GM20431 (cell line): ENCODE data around the gene XCL2.
"Not testable (repeated sequence)": the region's sequence is repeated elsewhere in the genome, so short reads cannot be mapped to it uniquely, and the experiment has no call there.

Source experiments
- in situ Hi-C: fragments of 300-500 bp; cut with MseI, MboI; formaldehyde crosslinking; loops from one replicate; pipeline ENCODE4 v1.15.0; 2020; ENCODE audit warnings: low sequenced_read_pairs; ENCODE audit not compliant: unreplicated experiment

Gene XCL2

DNA sequence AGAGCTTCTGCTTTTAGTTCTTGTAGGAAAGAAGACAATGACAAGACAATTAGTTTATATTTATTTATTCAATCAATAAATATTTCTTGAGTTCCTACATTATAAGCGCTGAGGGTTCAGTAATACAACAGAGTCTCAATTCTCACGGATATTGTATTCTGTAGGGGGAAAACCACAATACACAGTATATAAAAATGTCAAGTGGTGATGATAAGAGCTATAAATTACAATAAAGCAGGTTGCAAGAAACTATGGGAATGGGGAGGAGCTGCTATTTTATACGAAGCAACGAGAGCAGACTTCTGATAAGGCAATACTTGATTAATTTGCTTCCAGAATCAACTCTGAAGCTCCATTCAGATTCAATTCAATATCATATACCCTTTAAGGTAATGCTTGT, 22.0 kb upstream of the XCL2 start:
- in situ Hi-C loops, result loop anchor here (10.0 kb wide), 1 partner anchor 121 kb away; no protein-coding TSS in a partner anchor

DNA sequence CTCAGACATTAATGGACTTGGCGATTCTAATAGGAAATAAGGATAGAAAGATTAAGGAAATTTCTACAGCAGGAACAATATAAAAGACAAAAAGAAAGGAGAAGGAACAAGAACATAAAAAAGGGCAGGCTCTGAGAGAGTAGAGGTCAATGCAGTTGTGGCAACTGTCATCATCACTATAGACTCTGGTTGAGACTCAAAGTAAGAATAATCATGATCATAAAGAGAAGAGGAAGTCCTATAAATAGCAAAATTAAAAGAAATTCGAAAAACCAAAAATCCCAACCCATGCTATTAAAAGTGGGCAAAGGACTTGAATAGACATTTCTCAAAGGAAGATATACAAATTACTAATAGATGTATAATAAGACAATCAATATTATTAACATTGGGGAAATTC, 18.2 kb upstream of the XCL2 start:
- in situ Hi-C loops, result loop anchor here (10.0 kb wide), 1 partner anchor 117 kb away; no protein-coding TSS in a partner anchor

DNA sequence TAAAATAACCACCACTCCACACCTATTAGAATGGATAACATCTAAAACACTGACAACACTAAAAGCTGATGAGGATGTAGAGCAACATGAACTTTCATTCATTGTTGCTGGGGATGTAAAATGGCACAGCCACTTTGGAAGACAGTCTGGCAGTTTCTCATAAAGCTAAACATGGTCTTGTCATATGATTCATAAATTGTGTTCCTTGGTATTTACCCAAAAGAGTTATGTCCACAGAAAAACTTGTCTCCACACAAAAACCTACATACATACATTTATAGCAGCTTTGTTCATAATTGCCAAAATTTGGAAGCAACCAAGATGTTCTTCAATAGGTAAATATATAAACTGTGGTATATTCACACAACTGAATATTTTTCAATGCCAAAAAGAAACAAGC, 16.6 kb upstream of the XCL2 start:
- in situ Hi-C loops, result loop anchor here (10.0 kb wide), 1 partner anchor 116 kb away; no protein-coding TSS in a partner anchor

DNA sequence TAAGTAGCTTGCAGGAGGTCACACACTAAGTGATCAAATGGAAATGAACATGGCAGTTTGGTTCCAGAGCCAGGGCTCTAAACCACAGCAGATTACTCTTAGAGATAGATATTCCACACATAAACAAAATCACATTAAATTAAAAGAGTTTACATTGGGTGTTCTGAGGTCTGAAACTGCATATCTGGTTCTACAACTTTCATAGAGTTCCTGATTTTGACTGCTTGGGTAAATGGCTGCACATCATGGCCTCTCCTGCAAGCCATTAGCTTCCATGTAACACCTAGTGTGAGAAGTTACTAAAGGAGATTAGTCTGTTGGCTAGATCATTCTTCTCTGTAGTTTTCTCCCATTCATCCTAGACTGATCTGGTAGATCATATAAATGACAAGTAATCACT, 12.8 kb upstream of the XCL2 start:
- in situ Hi-C loops, result no loop called here

DNA sequence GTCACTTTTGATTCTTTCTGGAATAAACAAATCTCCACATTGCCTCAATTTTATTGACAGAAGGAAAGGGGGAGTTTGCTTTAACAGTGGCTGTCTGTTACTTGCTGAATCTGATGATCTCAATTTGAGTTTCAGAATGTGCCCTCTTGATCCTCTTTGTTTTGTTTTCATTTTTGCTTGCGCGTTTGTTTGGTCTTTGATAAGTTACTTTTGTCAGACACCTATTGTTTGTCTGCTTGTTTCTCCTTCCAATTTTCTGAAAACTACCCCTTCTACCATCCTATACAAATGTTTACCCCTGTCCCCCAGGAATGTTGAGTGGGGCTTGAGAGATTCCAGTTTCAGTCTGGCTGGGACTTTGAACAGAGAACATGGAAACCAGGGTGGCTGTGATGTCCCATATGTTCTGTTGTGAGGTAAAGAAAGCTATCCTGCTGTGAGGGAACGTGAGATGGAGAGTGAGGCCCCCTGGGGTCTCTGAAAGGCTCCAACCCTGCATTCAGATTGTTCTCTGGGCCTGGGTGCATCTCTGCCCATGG, 11.8 kb upstream of the XCL2 start:
- in situ Hi-C loops, result no loop called here

DNA sequence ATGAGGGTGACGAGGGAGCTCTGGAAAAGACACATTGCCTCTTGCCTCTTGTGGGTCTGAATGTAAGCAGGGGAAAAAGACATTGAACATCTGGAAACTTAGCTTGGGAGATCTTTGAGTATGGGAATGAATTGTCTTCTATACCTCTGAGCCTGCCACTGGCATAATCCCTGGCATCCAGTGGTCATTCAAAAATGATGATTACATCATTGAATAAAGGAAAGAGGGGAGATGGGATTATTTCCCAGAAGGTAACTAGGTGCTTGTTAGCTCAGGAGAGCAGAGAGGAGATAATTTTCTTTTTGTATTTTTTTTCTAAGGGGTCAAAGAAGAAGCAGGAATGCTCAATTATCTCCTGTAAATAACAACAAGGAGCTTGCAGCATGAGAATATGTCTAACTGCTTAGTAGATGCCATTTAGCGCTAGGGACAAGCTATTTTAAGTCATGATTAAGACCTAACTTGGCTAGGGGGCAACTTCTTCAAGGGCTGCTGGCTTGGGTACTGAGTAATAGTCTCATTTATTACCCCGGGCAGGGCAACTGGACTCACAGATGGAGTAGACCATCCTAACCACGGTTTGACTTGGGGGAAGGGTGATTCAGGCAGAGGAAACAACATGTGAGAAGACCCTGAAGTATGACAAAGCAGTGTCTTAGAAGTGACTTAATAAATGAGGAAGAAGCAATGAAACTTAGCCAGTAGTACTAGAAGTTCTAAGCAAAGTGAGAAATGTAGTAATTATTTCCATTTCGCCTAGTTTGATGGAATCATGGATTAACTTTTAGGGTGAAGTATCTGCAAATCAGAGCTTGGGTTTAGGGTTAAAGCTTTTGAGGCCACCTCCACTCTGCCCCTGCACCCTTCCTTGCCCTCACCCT, 11.0 kb upstream of the XCL2 start:
- in situ Hi-C loops, result no loop called here

DNA sequence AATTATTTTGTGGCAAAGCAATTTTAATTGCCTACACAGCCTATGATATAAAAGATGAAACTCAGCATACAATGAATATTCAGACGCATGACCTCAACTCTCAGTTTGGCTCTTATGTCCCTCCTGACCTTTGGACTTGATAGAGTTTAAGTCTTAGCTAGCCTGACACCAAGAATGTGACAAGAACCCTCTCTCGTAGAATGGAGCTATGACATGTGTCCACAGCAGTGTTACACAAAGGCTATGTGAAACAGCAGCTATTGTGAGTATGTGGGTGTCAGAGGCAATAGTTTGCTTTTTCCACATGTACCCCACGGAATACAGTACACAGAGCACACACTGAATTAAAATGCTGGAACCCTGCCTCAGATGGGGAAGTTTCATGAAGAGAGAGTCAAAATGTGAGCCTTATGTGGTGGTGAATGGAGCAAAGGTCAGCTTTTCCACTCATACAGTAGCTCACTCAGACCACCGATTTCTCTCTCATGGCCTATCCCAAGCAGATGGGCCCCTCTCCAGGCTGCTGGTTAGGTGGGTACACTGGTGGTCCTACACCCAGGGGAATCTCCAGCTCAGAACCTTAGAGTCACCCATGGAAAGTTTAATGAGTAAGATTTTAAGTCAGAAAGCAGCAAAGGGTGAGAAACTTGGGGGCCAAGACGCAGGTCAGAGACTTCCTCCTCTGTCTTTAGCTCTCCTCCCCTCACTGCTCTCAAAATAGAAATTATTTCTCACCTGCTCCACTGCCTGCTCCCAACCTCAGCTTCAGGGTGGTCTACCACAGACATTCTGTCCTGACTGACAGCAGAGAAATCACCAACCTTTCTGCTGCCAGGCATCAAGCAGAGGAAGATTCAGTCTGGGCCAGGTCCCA, 10.1 kb upstream of the XCL2 start:
- in situ Hi-C loops, result no loop called here

DNA sequence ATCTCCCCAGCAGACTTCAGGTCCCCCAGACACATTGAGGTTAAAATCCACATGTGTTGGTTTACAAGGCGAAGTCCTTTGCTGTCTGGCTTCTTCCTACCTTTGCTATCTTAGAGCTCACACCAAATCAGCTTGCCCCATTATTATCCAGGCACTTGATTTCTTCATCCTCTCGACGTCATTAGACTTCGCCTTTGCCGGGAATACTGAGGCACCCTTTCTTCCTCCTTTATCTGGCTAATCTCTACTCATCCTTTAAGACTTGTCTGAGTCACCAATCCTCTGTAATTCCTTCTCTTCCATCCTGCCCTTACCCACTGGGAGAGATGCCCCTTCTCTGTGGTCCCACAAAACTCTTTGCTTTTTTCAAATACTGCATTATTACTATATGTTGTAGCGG, 9.2 kb upstream of the XCL2 start:
- in situ Hi-C loops, result no loop called here

DNA sequence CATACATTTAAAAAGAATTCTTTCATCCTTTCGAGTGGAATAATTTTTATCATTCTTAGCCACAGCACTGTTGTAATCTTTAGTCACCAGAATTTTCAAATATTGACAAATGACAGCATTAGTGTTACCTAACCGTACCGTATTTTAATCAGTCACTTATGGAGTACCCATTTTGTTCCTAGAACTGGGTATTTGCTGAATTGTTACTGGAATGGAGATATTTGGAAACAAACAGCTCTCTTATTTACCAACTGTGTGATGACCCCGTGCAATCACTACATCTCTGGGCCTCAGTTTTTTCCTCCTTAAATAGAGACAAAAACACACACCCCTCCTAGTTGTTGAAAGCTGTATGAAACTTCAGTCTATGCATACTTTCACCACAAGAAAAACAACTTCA, 7.9 kb upstream of the XCL2 start:
- in situ Hi-C loops, result no loop called here

DNA sequence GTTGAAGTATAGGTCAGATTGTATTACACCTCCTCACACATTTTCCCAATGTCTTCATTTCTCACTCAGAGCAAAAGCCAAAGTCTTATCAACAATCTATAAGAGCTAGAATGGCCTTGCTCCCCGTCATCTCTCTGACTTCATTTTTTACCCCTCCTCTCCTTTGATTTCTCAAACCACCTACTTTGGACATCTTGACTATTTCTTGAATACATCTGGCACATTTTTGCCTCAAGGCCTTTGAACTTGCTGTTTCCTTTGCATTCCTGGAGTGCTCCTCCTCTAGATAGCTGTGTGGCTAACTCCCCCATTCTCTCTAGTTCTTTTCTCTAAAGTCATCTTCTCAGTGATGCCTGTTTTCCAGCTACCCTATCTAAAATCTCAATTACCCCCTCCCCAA, 7.2 kb upstream of the XCL2 start:
- in situ Hi-C loops, result no loop called here

DNA sequence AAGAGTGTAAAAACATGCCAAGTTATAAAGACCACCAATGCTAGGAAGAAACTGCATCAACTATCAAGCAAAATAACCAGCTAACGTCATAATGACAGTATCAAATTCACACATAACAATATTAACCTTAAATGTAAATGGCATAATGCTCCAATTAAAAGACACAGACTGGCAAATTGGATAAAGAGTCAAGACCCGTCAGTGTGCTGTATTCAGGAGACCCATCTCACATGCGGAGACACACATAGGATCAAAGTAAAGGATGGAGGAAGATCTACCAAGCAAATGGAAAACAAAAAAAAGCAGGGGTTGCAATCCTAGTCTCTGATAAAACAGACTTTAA, 2.7 kb upstream of the XCL2 start:
- in situ Hi-C loops, result not testable (repeated sequence)

DNA sequence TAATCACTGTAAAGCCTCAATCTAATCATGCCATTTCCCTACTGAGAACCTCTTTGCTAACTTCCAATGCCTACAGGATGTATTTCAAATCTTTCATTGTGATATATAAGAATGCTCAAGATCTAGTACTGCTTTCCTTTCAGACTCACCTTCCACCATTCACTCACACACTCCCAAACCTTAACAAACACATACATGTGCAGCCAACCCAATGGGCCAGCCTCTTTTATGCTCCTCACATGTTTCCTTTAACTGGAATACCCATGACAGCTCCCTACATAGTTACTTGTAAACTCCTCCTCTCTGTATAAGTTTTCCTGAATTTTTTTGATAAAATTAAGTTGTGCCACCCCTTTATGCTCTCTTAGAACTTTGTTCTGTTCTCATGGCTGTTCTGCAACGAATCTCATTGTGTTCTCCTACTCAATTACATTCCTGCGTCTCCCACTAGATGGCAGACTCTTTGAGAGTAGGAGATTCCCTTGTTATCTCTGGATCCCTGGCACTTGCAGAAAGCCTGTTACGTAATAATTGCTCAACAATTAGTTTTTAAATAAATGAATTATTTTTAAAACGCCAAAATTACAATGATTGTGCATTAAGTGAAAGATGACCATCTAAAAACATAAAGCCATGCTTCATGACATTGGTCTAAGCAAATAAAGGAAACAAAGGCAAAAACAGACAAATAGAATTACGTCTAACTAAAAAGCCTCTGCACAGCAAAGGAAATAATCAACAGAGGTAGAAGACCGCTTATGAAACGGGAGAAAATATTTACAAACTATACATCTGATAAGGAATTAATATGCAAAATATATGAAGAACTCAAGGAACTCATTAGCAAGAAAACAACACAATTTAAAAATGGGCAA, 2.1 kb upstream of the XCL2 start:
- in situ Hi-C loops, result not testable (repeated sequence)

DNA sequence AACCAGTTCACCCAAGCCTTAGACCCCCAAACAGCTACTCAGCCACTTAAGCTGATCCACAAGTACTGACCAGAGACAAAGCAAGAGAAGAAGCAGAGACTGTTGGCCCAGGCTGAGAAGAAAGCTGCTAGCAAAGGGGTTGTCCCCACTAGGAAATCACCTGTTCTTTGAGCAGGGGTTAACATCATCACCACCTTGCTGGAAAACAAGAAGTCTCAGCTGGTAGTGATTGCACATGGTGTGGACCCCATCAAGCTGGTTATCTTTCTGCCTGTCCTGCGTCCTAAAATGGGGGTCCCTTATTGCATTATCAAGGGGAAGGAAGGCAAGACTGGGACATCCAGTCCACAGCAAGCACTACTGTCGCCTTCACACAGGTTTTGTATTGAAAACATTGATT, 819 bp downstream of the XCL2 start:
- in situ Hi-C loops, result not testable (repeated sequence)

DNA sequence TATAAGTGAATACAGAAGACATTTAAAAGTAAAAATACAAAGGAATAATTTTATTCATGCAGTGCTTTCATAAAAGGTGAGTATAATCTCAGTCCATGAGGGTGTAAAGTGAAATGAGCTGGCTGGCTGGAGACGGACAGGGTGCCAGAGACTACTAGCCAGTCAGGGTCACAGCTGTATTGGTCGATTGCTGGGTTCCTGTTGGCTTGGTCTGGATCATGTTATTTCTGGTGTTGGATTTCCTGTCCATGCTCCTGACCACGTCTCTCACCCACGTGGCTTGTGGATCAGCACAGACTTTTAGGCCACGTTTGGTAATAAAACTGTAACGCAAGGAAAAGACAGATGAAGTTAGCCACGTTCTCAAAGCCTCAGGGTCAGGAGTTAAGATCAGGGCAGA, 3.0 kb downstream of the XCL2 start:
- in situ Hi-C loops, result not testable (repeated sequence)

DNA sequence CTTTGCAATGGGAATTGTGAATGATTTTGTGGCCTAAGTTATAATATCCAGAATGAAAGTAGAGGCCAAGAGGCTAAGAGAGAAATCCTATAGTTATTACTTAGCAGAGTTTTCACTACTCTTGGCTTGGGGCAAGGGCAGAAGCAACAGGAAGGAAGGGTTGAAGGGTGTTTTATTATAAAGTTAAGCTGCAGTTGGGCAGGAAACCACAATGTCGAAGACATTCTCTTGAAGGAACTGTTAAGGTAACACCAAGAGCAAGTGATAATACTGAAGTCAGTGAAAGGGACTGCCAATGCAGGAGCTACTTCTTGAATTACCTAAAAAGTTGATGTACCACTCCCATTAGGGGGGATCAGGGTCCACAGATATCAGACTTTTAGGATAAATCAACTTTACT, 8.3 kb downstream of the XCL2 start:
- in situ Hi-C loops, result no loop called here

DNA sequence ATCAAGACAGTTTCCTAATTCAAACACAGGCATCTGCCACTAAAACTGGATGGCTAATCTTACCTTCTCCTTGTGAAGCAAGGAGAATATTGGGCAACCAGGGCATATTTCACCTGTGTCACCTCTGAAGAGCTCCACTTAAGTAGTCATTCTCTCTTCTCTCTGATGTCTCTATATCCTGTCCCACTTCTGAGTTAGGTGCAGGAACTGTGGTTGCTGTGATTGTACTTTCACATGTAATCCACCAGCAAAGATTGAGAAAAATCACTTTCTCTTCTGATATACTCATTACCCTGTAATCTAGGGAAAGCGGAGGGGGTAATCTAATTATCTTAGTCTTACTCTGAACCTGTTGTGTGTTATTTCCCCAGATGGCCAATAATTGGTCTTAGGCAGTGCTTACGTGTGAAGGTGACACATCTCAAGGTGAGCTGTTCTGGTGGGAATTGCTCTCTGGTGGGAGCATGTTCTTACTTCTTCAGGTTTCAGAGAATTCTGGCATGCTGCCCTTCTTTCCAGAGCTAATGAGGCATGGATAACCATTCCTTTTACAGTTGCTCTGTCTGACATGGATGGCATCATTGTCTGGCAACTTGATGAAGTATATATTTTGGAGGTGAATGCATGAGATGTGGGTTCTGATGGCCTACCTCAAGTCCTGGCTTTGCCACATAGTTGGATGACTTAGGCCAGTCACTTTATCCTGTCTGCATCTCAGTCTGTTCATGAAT, 12.0 kb downstream of the XCL2 start:
- in situ Hi-C loops, result no loop called here

DNA sequence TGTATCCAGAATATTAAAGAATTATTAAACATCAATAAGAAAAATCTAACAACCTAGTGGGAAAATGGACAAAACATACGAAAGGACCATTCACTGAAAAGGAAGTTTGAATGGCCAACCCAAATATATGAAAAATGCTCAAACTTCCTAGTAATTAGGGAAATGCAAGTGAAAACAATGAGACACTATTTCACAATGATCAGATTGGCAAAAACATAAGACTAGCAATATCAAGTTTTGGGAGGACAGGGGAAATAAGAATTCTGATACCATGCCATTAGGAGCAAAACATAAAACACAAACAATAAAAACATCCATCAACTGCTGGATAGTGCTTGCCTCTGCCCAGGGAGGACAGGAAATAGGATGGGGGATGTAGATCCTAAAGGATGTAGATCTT, 14.3 kb downstream of the XCL2 start:
- in situ Hi-C loops, result no loop called here

DNA sequence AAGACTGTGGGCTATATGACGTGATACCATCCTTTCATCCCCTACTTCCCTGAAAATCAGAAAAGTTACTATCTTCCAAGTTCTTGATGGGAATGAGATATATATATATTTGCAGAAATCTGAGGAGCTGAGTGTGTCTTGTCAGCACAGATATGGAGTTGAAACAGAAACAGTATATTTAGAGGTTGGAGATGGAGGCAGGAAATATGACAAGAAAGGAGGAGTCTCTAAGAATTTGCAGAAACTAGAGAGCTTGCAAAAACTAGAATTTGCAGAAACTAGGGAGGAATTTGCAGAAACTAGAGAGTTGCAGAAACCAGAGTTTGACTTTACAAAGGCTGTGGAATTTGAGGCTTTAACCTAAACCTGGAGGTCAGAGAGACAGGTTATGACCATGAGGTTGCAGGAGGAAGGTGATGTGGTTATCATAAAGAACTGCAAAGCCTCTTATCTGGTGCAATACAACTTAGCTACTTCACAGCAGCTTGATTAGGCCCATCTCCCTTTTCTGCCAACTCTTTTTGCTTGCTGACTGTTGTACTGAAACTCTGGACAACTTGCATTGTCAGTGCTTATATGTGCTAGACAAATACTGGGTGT, 22.3 kb downstream of the XCL2 start:
- in situ Hi-C loops, result no loop called here

DNA sequence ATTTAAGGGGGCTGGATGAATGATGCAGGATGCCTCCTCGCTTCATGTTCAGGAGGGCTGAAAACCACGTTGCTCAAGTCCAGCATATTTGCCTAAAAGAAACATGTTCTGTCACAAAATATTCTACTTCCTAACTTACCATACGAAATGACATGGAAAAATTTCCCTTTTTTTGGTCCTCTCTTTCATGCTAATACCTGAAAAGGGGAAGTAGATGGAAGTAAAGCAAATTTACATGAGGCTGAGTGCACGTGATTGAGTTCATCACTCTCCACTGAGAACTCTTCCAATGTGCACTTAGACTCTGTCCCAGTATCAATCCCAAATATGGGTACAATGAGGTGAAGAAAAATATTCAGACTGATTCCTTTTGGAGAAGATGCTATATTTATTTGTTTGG, 23.0 kb downstream of the XCL2 start:
- in situ Hi-C loops, result no loop called here
